ENCODE data around the gene SMCP.

SMCP gene

GRCh38 chr1:152912900-152913299 is 34.8 kb downstream of the SMCP start:
- DNase-seq (ENCODE audit: low read depth): no peak
- no peak overlapping the region for H3K4me3 ChIP-seq (ENCODE audit: low read depth, low read length)
- TF ChIP-seq, protein P1, sequence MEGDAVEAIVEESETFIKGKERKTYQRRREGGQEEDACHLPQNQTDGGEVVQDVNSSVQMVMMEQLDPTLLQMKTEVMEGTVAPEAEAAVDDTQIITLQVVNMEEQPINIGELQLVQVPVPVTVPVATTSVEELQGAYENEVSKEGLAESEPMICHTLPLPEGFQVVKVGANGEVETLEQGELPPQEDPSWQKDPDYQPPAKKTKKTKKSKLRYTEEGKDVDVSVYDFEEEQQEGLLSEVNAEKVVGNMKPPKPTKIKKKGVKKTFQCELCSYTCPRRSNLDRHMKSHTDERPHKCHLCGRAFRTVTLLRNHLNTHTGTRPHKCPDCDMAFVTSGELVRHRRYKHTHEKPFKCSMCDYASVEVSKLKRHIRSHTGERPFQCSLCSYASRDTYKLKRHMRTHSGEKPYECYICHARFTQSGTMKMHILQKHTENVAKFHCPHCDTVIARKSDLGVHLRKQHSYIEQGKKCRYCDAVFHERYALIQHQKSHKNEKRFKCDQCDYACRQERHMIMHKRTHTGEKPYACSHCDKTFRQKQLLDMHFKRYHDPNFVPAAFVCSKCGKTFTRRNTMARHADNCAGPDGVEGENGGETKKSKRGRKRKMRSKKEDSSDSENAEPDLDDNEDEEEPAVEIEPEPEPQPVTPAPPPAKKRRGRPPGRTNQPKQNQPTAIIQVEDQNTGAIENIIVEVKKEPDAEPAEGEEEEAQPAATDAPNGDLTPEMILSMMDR (IDR thresholded peaks at IDR 0.05; ENCODE audit: control insufficient read depth, extremely low read depth, insufficient read depth): no peak

- TF ChIP-seq, protein P1 (IDR thresholded peaks at IDR 0.05; ENCODE audit: control insufficient read depth, extremely low read depth, insufficient read depth): peak; percentile 50
- no peak overlapping the region for H3K4me3 ChIP-seq (ENCODE audit: low read depth, low read length)
- peak; percentile 6 for DNase-seq (ENCODE audit: low read depth)
Observed at GRCh38 chr1:152917794-152918193, 39.7 kb downstream of the SMCP start.

DNA sequence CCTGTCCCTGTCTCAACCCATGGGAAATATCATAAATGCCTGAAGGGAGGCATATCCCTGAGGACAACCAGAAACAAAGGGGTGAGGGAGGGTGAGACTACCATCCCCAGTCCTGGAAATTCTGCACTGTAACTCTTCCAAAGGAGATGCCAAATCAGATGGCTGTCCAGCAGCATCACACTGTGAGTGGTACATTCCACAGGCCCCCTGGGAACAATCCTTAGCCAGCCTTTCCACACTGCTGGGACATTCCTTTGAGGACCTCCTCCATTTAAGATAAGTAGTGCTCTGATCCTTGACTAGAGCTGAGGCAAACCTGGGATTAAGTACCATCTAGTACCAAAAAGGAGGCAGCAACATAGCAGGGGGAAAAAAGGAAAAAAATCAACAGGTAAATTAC is 40.9 kb downstream of the SMCP start:
- no peak overlapping the region for H3K4me3 ChIP-seq (ENCODE audit: low read depth, low read length)
- TF ChIP-seq, protein P1 (IDR thresholded peaks at IDR 0.05; ENCODE audit: control insufficient read depth, extremely low read depth, insufficient read depth): no peak
- DNase-seq (ENCODE audit: low read depth): no peak

- DNase-seq (ENCODE audit: low read depth): no peak
- TF ChIP-seq, protein P1 (IDR thresholded peaks at IDR 0.05; ENCODE audit: control insufficient read depth, extremely low read depth, insufficient read depth): no peak
- H3K4me3 ChIP-seq (ENCODE audit: low read depth, low read length): no peak overlapping the region
Observed at GRCh38 chr1:152924191-152924590, 46.1 kb downstream of the SMCP start.

- TF ChIP-seq, protein P1 (IDR thresholded peaks at IDR 0.05; ENCODE audit: control insufficient read depth, extremely low read depth, insufficient read depth): peak; percentile 72
- DNase-seq (ENCODE audit: low read depth): peak; percentile 13
- H3K4me3 ChIP-seq (ENCODE audit: low read depth, low read length): no peak overlapping the region
Observed at GRCh38 chr1:152926091-152926490, 48.0 kb downstream of the SMCP start.

GRCh38 chr1:152928671-152929070 is 50.5 kb downstream of the SMCP start:
- H3K4me3 ChIP-seq (ENCODE audit: low read depth, low read length): no peak overlapping the region
- DNase-seq (ENCODE audit: low read depth): no peak
- TF ChIP-seq, protein P1 (IDR thresholded peaks at IDR 0.05; ENCODE audit: control insufficient read depth, extremely low read depth, insufficient read depth): no peak

GRCh38 chr1:152932170-152932811 is 54.2 kb downstream of the SMCP start:
- H3K4me3 ChIP-seq (ENCODE audit: low read depth, low read length): no peak overlapping the region
- TF ChIP-seq, protein P1 (IDR thresholded peaks at IDR 0.05; ENCODE audit: control insufficient read depth, extremely low read depth, insufficient read depth): no peak
- DNase-seq (ENCODE audit: low read depth): no peak

Measured in LNCaP clone FGC (cell line).